Memory B cell (primary cell): Measurements from ENCODE around the gene RINL.

Source experiments
- ATAC-seq: fragments of 150-1000 bp; cut with Tn5 transposase; 2 replicates; pipeline ENCODE4 v1.10.0; 2021; ENCODE audit warnings: low read depth, mild to moderate bottlenecking, moderate library complexity
- DNase-seq, 2 donors: peaks; one replicate each; pipeline ENCODE4 v3.0.0; 2022; ENCODE audit warnings: low spot score in 2 of 2
- H3K27ac Mint-ChIP-seq: one replicate; pipeline ENCODE4 v1.8.0; 2022; ENCODE audit warnings: mild to moderate bottlenecking, moderate library complexity, mixed read lengths
- H3K27me3 Mint-ChIP-seq: one replicate; pipeline ENCODE4 v1.8.0; 2022; ENCODE audit warnings: mixed read lengths
- H3K36me3 Mint-ChIP-seq: one replicate; pipeline ENCODE4 v1.8.0; 2022; ENCODE audit warnings: mild to moderate bottlenecking, mixed read lengths
- H3K4me1 Mint-ChIP-seq: one replicate; pipeline ENCODE4 v1.8.0; 2022; ENCODE audit warnings: mixed read lengths
- H3K4me3 Mint-ChIP-seq: one replicate; pipeline ENCODE4 v1.8.0; 2022; ENCODE audit warnings: mild to moderate bottlenecking, moderate library complexity, mixed read lengths
- H3K9me3 Mint-ChIP-seq: one replicate; pipeline ENCODE4 v1.8.0; 2022; ENCODE audit warnings: mixed read lengths

The RINL gene

GRCh38 chr19:38912600-38913514, 34.8 kb upstream of the RINL start:
- no peak overlapping the region for H3K27ac Mint-ChIP-seq
- H3K9me3 Mint-ChIP-seq, result no peaks in the 10 kb centered on the region
- H3K4me3 Mint-ChIP-seq, result no peak overlapping the region
- DNase-seq (no peak), ATAC-seq (no peak)
- H3K4me1 Mint-ChIP-seq, result no peaks in the 10 kb centered on the region
- H3K36me3 Mint-ChIP-seq, result peaks cover 15% of the 10 kb centered on the region
- H3K27me3 Mint-ChIP-seq, result peaks cover 3% of the 10 kb centered on the region

GRCh38 chr19:38911388-38912001, 33.4 kb upstream of the RINL start:
- ATAC-seq, result no peak

GRCh38 chr19:38910488-38910887, 32.4 kb upstream of the RINL start:
- DNase-seq (no peak), ATAC-seq (no peak)
- Mint-ChIP-seq H3K27me3 (peaks cover 3% of the 10 kb centered on the region), H3K27ac (no peak overlapping the region), H3K4me1 (no peaks in the 10 kb centered on the region), H3K36me3 (peaks cover 22% of the 10 kb centered on the region), H3K4me3 (no peak overlapping the region), H3K9me3 (no peaks in the 10 kb centered on the region)

More at GRCh38 chr19:38911388-38912001, 33.4 kb upstream of the RINL start:
- H3K27me3 Mint-ChIP-seq, result peaks cover 3% of the 10 kb centered on the region
- no peak for DNase-seq
- H3K36me3 Mint-ChIP-seq, result peaks cover 21% of the 10 kb centered on the region
- no peak overlapping the region for H3K27ac Mint-ChIP-seq
- no peaks in the 10 kb centered on the region for H3K9me3 Mint-ChIP-seq
- H3K4me1 Mint-ChIP-seq, result no peaks in the 10 kb centered on the region
- H3K4me3 Mint-ChIP-seq, result no peak overlapping the region

GRCh38 chr19:38908911-38909310, 30.8 kb upstream of the RINL start:
- Mint-ChIP-seq H3K4me1 (peaks cover 4% of the 10 kb centered on the region), H3K4me3 (no peak overlapping the region), H3K27me3 (peaks cover 3% of the 10 kb centered on the region), H3K9me3 (no peaks in the 10 kb centered on the region), H3K36me3 (peaks cover 31% of the 10 kb centered on the region), H3K27ac (no peak overlapping the region)
- DNase-seq, result no peak
- ATAC-seq, result no peak

GRCh38 chr19:38907670-38908069, 29.6 kb upstream of the RINL start:
- peaks cover 3% of the 10 kb centered on the region for H3K27me3 Mint-ChIP-seq
- no peak overlapping the region for H3K27ac Mint-ChIP-seq
- DNase-seq (no peak), ATAC-seq (no peak)
- peaks cover 29% of the 10 kb centered on the region for H3K36me3 Mint-ChIP-seq
- no peaks in the 10 kb centered on the region for H3K9me3 Mint-ChIP-seq
- H3K4me3 Mint-ChIP-seq, result no peak overlapping the region
- H3K4me1 Mint-ChIP-seq, result peaks cover 4% of the 10 kb centered on the region

GRCh38 chr19:38907227-38907626, 29.2 kb upstream of the RINL start:
- no peak for ATAC-seq
- Mint-ChIP-seq H3K4me1 (peaks cover 4% of the 10 kb centered on the region), H3K27me3 (peaks cover 3% of the 10 kb centered on the region), H3K4me3 (no peak overlapping the region), H3K9me3 (no peaks in the 10 kb centered on the region), H3K27ac (no peak overlapping the region), H3K36me3 (peaks cover 30% of the 10 kb centered on the region)
- no peak for DNase-seq

- H3K36me3 Mint-ChIP-seq, result peaks cover 30% of the 10 kb centered on the region
- H3K27me3 Mint-ChIP-seq, result peaks cover under 1% of the 10 kb centered on the region
Observed at GRCh38 chr19:38905620-38906019, 27.5 kb upstream of the RINL start.

GRCh38 chr19:38904581-38905539, 26.8 kb upstream of the RINL start:
- Mint-ChIP-seq H3K27me3 (no peaks in the 10 kb centered on the region), H3K27ac (peak overlapping the region; percentile 58), H3K36me3 (peaks cover 28% of the 10 kb centered on the region), H3K9me3 (peaks cover 2% of the 10 kb centered on the region), H3K4me1 (peaks cover 13% of the 10 kb centered on the region), H3K4me3 (no peak overlapping the region)
- ATAC-seq (no peak), DNase-seq (no peak)

More at GRCh38 chr19:38905620-38906019, 27.5 kb upstream of the RINL start:
- ATAC-seq, result no peak
- Mint-ChIP-seq H3K4me3 (no peak overlapping the region), H3K27ac (peak overlapping the region; percentile 58), H3K4me1 (peaks cover 9% of the 10 kb centered on the region), H3K9me3 (peaks cover 2% of the 10 kb centered on the region)
- DNase-seq, result no peak

GRCh38 chr19:38901683-38902082, 23.6 kb upstream of the RINL start:
- Mint-ChIP-seq H3K4me1 (peaks cover 29% of the 10 kb centered on the region), H3K27ac (peak overlapping the region; percentile 38), H3K9me3 (peaks cover 2% of the 10 kb centered on the region), H3K27me3 (no peaks in the 10 kb centered on the region), H3K36me3 (peaks cover 15% of the 10 kb centered on the region), H3K4me3 (no peak overlapping the region)
- no peak for DNase-seq
- no peak for ATAC-seq

- H3K9me3 Mint-ChIP-seq, result peaks cover 2% of the 10 kb centered on the region
- no peak for ATAC-seq
- no peaks in the 10 kb centered on the region for H3K27me3 Mint-ChIP-seq
- H3K4me3 Mint-ChIP-seq, result peak overlapping the region; percentile 73
- peaks cover 30% of the 10 kb centered on the region for H3K4me1 Mint-ChIP-seq
- peak overlapping the region; percentile 96 for H3K27ac Mint-ChIP-seq
- DNase-seq, result no peak
- H3K36me3 Mint-ChIP-seq, result peaks cover 16% of the 10 kb centered on the region
Observed at GRCh38 chr19:38900743-38901190, 22.7 kb upstream of the RINL start.

- H3K9me3 Mint-ChIP-seq, result peaks cover 2% of the 10 kb centered on the region
- peaks cover 31% of the 10 kb centered on the region for H3K4me1 Mint-ChIP-seq
- peak overlapping the region; percentile 96 for H3K27ac Mint-ChIP-seq
Observed at GRCh38 chr19:38900202-38900629, 22.1 kb upstream of the RINL start.

GRCh38 chr19:38899447-38900201, 21.5 kb upstream of the RINL start, which contains the start of the genes NFKBIB and SIRT2:
Gene NFKBIB (plus strand): TSS chr19:38899969. CDS start chr19:38900033, 64 bp downstream.
Gene SIRT2 (minus strand): TSS chr19:38899618. CDS start chr19:38899521, 97 bp downstream.
- H3K9me3 Mint-ChIP-seq, result peaks cover 2% of the 10 kb centered on the region
- peak within 1 kb of the TSS; percentile 96 for H3K4me3 Mint-ChIP-seq
- peaks cover 33% of the 10 kb centered on the region for H3K4me1 Mint-ChIP-seq
- peak; percentile 91 to 96 for DNase-seq
- peaks cover 11% of the 10 kb centered on the region for H3K36me3 Mint-ChIP-seq
- peak; percentile 85 for ATAC-seq
- H3K27ac Mint-ChIP-seq, result peak within 1 kb of the TSS; percentile 96
- H3K27me3 Mint-ChIP-seq, result no peaks in the 10 kb centered on the region

More at GRCh38 chr19:38900202-38900629, 22.1 kb upstream of the RINL start:
- Mint-ChIP-seq H3K4me3 (peak overlapping the region; percentile 96), H3K27me3 (no peaks in the 10 kb centered on the region), H3K36me3 (peaks cover 13% of the 10 kb centered on the region)
- ATAC-seq, result no peak
- DNase-seq, result no peak
